SW480 (cell line): ENCODE measurements around the gene PRKCH.
A peak's percentile ranks its signal among the peaks of the same experiment; 100 is the strongest.

Experiments used
- DNase-seq: peaks from one replicate; pipeline ENCODE4 v3.0.0-alpha.2; 2016; ENCODE audit warnings: low spot score

PRKCH gene

DNA sequence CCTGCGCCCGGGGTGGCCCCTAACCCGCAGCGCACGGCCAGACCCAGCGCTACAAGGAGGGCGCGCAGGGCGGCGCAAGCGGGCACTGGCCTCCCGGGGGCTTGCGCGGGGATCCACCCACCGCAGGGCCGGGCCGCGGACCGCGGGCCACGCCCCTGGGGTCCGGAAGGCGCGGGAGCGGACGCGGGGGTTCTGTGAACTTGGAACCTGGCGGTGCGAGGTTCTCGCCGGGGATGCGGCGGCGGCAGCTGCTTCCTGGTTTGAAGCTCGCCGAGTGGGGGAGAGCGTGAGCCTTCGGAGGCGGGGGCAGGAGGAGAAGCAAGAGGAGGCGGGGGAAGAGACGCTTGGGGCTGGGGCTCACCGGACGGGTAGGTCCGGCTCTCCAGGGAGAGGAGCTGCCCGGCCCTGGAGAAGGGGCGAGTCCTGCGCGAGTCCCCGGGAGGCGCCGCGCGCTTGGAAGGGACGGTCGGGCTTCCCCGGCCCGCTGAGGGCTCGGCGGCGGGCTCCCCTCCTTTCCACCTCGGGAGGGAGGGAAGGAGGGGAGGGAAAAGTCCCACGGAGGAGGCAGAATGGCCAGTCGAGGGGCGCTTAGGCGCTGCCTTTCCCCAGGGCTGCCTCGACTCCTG, at the start of gene PRKCH:
Gene PRKCH (plus strand): TSS at position 195 of the 626 bp plus-strand sequence. CDS start 523 bp downstream, outside the sequence.
- DNase-seq: peak; percentile 66

DNA sequence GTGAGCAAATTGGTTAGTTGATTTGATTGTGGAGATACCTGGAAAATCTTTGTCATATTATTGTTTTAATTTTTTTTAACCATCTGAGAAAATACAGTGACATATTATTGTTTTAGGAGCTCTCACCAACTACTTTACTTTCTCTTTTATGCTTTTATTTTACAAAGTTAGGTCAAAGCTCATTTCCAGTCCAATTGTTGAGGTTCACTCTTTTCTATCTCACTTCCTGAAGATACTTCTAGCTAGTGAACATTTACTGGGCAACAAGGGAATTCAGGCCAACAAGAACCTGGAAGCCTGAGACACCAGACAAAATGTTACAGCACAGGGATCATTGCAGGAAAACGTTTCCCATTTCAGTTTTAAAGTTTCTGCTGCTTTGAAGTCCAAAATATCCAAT, 44.1 kb upstream of the PRKCH start:
- no peak for DNase-seq

DNA sequence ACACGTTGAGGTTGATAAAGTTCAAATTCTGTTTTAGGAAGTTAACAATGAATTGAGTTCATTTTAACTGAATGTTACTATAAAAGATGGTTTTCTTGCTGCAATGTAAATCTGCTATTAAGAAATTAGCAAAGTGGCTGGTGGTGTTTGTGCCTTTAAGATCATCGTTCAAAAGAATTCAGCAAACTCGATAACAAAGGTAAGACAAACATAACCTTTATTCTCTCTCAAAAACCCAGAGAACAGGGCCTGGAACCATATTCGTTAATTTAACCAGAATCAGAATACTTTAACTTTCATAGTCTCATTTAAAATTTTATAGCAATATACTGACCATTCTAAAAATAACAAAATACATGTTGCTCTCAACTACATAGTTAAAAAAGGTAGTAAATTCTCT, 43.6 kb upstream of the PRKCH start:
- no peak for DNase-seq

DNA sequence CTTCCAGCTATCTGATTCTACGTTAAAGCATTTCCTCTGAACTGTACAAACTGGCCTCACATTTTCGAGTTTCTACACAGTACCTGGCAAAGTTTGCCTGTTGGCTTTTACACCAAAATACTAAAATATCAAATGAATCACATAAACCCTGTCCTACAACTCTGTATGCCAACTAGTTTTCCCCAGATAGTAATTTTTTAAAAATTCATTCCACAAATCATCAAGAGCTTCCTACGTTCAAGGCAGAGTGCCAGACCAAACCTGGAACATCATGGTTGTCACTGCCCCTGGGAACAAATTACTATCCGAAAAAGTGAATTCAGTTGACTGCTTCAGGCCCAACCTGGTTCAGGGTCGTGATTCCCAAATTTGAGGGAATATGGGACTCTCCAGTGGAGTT, 42.3 kb upstream of the PRKCH start:
- DNase-seq: no peak

DNA sequence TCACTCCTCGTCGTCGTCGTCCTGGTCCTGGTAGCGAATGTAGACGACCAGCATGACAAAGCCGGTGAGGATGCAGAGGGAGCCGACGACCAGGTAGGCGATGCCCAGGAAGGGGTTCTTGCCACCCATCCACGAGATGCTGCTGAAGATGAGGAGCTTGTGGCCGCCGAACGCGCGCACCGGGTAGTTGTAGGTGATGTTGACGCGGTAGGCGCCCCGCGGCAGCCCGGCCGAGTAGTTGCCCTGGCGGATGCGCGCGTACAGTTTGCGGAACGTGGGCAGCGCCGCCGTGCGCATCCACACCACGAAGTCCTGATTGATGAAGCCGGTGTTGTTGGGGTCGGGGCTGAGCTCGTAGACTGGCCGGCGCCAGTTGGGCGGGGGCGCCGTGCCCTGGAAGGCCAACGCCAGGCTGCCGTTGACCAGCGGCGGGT, 41.3 kb upstream of the PRKCH start:
- DNase-seq: no peak

DNA sequence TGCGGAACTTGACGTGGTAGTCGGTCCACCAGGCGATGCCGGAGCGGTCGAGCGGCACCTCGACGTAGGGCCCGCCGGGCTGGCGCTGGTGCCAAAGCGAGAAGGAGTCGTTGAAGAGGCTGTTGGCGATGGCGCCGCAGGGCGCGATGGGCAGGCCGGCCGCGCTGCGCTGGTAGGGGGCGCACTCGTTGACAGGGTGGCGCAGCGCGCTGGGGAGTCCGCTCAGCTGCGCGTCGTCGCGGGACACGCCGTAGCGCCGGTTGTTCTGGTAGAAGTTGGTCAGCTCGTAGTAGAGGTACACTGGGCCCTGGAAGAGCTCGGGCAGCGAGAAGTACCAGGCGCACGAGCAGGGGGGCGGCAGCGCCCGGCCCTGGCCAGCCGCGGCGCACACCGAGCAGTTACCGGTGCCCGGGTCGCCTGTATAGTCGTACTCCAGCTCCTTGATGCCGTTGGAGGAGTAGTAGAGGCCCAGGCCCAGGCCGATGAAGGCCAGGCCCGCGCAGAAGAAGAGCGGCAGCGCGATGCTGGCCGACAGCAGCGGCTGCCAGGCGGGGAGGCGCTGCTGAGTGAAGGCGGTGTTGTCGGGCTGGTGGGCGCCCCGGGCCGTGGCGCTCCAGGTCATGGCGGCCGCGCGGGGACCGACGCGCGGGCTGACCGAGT, 40.7 kb upstream of the PRKCH start:
- peak; percentile 63 for DNase-seq

DNA sequence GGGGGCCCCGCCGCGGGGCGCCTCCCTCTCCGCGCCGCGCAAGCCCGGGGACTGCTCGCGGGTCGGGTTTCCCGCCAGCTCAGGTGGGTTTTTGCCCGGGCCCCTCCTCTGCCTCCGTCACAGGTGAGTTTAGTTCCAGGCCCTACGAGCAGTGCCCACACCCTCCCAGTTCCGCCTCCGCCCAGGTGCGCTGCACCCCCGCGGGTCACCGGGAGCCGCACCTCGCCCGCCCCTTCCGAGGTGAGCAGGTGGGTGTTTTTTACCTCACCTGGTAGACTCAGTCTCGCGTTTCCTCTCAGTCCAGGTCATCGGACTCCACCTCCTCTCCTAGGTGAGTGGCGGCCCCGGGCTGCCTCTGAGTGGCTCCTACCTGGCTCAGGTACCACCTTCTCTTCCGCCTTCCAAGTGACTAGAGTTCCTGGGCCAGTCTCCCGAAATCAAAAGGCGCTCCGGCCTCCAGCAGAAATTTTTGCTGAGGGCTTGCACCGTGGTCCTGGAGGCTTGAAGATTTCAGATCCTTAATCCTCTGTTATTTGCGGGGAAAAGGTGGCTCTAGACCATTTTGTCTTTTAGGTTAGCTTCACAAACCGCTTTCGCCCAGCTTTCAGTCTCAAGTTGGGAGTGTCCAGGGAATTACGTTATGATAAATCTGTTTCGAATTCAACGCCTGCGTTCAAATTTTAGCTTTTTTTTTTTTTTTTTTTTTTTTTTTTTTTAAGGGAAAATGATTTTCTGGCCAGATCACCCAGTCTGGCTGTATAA, 40.0 kb upstream of the PRKCH start, which contains the start of gene TMEM30B:
Gene TMEM30B (minus strand): TSS at position 153 of the 762 bp plus-strand sequence. CDS start 191 bp downstream, outside the sequence.
- peak; percentile 82 for DNase-seq

DNA sequence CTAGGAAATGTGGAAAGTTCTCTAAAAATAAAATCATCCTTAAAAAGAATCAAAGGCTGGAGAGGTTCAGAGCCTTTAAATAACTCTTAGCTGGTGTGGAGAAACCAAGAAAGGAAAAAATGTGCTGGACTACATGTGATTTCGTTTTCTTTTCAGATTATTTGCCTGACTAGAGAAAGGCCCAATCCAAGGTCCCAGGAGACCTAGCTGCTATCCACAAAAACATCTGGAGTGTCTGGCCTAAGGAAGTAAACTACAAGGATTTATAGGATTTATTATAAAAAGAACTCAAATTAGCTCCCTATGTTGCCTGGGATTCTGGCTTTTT, 39.5 kb upstream of the PRKCH start:
- DNase-seq: no peak

DNA sequence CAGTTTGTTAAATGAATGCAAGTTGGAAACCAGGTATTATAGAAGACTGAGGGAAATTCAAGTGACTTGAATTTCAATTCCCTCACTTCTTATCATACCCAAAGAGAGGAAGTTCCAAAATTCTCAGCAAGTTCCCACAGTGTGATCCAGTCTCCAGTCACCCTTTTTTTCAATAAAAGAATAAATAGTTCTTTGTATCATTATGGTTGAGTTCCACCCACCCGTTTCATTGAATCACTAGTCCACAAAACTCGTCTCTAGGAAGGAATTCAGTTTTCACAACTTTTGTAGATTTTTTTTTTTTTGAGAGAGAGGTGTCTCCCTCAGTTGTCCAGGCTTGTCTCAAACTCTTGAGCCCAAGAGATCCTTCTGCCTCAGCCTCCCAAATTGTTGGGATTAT, 38.6 kb upstream of the PRKCH start:
- no peak for DNase-seq

DNA sequence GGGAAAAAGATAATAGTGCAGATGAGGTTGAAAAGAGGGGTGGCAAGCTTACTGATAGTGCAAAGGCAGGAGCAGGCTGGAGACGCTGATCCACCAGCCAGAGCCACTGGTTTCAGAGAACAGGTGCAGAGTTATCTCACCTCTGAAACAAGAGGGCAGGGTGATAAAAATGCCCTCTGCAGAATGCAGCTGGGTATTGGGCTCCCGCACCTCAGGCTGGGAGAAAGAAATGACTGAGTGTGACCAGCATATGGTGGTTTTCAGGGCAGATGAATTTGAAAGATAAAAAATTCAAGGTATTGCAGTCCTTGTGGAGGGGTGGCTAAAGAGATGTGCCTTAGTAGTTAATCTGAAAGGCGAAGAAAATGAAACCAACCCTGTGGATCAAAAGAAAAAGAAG, 37.4 kb upstream of the PRKCH start:
- DNase-seq: no peak

DNA sequence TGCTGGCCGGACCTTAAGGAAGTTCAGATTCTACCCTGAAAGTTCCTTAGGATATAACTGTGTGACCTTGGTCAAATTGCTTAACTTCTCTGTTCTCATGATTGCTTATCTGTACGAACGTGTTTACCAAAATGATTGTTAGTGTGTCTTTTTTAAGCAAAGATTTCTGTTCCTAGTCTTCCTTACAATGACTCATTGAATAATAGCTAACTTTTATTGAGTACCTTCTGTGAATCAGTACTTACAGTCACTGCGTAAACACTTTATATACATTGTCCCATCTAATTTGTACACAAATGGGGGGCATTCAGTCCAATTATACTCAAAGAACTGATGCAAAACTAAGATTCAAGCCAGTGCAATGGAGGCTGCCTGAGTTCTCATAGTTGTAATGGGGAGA, 36.0 kb upstream of the PRKCH start:
- DNase-seq: no peak

DNA sequence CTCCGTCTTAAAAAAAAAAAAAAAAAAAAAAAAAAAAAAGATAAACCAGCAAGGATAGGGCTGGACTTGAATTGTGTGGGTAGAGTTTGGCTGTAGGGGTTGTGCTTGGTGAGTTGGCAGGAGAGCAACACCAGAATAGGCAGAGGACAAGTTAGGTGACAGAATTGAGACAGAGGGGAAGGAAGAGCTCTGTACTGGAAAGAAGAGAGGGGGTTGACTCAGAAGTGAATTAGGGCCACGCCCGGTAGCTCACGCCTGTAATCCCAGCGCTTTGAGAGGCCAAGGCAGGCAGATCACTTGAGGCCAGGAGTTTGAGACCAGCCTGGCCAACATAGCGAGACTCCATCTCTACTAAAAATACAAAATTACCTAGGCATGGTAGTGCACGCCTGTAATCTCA, 34.2 kb upstream of the PRKCH start:
- DNase-seq: no peak

DNA sequence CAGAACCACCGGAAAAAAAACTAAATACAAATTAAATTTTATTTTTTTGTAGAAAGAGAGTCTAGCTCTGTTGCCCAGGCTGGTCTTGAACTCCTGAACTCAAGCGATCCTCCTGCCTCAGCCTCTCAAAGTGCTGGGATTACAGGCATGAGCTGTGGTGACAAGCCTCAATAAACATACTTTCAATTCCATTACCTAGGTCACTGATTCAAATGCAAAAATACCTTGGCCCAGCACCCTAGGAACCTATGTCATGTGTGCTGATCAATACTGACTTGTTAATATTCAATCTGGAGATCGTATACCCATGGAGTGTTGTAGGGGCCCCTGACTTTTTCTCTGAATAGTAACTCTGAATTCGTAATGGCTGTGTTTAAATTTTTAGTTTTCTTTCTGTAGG, 33.2 kb upstream of the PRKCH start:
- DNase-seq: no peak

DNA sequence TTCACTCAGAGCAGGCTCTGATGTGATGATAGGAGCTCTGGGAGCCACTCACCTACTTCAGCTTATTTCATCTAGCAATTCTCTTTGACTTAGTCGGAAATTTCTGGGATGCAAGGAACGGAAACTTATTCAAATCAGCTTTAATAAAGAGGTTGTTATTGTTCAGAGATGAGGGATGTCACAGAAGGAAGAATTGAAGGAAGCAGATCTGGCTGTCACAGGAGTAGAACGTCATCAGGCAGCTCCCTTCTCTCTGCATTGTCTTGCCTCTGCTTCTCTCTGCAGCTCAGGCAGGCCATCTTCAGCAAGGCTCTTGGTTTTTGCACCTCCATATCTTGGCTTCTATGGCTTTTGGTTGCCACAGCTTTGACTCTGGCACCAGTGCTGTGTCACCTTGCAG, 32.7 kb upstream of the PRKCH start:
- DNase-seq: no peak

DNA sequence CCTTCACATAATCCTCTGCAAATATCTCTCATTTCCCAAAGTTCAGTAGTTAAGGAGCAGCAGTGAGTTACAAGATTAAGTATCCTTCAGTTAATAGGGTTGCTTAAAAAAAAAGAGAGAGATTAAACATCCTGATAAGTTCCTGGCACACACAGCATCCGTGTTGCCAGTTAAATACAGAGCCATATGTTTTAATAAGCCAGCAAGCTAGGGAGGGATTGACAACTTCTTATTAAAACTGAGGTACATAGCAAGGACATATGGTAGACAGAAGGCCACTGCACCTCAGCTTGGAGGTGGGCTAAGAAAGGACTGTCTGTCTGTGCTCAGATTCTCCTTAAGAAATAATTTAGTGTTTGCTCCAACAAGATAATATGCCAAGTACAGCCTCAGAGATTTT, 30.7 kb upstream of the PRKCH start:
- no peak for DNase-seq

DNA sequence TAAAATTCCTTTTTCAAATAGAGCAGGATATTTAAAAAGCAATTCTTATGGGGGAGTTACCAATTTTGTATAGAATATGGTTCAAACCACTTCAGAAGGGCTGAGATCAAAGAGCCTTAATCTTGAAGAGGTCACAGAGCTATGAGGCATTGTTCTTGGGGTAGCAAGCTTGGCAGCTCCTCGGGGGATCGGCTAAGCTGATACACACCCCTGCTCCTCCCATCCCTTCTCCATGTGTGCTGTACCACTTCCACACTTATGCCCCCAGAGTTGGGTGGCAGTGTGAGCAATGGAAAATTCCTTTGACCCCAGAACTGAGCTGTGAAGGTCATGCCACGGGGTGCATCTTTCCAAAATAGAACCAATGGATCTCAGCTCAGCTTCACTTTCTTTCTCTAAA, 25.2 kb upstream of the PRKCH start:
- no peak for DNase-seq

DNA sequence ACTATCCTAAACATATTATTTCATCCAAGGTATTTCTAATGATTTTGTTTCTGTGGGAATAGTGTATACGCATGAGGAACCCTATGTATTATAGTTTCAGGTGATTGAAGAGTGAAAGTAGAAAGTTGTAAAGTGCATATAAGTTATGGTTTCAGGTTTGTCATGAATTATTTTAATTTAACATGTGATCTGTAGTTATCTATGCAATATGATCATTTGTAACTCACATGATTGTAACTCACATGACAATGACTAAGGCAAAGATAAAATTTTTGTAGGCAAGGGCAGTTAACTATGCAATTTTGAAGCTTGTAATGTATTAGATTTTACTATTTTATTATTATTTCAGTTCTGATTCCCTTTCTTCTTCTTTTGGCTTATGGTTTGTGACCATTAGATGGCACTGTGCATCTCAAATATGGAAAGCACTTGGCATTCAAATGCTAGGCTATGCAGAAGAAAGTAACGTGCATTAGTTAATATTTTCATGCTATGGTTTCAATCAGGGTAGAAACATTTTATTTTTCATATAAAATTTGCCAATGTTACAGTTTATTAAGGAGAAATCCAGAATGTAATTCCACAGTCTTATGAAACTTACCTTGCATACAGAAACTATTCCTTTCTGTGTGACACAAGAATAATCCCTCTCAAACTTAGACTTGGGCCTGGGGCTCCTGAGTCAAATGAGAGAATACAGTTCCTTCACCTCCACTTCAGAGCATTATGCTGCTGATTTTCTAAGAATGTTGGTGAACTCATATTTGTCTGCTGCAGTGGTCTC, 24.5 kb upstream of the PRKCH start:
- DNase-seq: peak; percentile 33

DNA sequence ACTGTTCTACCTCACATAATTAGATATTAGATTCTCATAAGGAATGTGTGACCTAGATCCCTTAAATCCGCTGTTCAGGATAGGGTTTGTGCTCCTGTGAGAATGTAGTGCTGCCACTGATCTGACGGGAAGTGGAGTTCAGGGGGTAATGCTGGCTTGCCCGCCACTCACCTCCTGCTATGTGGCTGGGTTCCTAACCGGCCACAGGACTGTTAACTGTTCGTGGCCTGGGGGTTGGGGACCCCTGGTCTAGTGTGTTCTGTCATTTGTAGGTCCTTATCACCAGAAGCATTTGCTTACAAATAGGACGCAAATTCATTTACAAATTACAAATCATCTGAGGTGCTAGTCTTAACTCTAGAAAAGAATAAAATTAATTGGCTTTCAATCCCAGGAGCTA, 23.8 kb upstream of the PRKCH start:
- no peak for DNase-seq

DNA sequence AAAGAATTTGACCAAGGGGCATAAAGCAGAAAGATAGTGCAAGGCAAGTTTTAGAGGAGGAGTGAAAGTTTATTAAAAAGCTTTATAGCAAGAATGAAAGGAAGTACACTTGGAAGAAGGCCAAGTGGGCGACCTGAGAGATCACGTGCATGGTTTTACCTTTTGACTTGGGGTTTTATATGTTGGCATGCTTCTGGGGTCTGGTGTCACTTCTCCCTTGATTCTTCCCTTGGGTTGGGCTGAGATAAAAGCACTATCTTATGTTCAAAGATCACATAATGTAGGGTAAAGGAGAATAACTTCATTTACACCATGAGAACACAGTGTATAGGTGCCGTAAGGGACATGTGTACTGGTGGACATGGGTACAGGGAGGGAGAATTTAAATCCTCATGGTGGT, 22.6 kb upstream of the PRKCH start:
- no peak for DNase-seq

DNA sequence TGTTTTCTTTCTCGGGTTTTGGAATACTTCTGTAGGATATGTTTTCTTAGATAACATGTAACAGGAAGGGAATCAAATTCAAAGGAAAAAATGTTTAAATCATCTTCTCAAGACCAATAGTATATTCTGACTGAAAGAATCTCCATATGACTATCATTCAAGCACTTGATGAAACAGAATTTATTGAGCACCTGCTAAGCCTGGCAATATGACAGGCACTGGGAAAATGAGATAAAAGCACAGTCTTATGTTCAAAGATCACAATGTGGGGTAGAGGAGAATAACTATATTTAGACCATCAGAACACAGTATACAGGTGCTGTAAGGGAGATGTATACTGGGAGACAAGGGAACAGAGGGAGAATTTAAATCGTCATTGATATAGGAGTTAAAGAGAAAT, 21.2 kb upstream of the PRKCH start:
- no peak for DNase-seq

DNA sequence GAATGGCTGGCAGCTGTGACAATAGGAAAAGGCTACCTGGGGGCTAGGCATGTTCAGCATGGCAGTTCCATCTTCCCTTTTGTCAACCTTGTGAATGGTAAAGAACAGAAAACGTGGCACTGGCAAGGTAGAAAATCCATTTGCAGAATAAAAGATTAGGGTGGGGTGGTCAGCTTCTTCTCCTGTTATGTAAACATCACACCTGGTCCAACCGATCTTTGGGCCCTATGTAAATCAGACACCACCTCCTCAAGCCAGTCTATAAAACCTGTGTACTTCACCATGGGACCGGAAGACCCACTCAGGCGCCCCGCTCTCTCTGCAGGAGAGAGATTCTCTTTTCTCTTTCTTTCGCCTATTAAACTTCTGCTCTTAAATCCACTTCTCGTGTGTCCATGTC, 20.6 kb upstream of the PRKCH start:
- DNase-seq: no peak

DNA sequence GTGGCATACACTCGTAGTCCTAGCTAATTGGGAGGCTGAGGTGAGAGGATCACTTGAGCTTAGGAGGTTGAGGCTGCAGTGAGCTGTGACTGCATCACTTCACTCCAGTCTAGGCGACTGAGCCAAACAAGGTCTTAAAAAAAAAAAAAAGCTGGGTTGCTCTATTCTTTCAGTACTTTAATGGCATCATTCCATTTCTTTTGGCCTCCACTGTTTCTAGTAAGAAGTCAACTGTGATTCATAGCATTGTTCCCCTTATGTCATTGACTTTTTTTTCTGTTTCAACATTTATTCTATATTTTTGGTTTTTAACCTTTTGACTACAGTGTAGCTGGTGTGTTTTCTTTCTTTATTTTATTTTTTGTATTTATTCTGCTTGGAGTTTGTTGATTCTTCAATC, 16.7 kb upstream of the PRKCH start:
- DNase-seq: no peak

DNA sequence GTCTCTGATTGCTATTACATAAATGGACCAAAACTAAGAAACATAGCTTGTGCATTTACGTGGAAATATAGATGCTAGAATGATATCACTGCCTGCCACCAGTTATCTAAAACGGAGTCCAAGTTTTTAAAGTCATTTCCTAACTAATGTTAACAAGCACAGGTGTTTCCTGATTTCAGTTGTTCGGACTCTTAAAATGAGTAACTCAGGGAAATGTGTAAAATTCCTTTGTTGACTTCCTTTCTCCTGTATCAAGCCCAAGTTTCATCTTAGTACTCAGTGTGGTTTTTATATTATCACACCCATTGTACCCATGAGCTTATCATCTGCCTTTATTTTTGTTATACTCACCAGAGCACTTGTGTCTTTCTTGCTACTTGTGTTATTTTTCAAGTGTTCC, 13.2 kb upstream of the PRKCH start:
- no peak for DNase-seq
